GM23338 (cell line): ENCODE data around the gene PCDHA7. TPM values are rescaled to one million over a fixed set of nuclear protein-coding genes. Genes with fewer than 3 reads are reported as not detected.

Experiments
- ATAC-seq: fragments of 200-7000 bp; cut with Tn5 transposase; 3 replicates; pipeline ENCODE4 v1.9.1; 2020
- DNase-seq: peaks from one replicate; pipeline ENCODE4 v3.0.0-alpha.2; 2015; ENCODE audit warnings: low spot score
- H2AFZ ChIP-seq: fragments of 200-600 bp; sonication (generic); 2 replicates; pipeline ENCODE4 v1.8.0; 2016; ENCODE audit warnings: antibody characterized with exemption, mild to moderate bottlenecking, moderate library complexity
- H3F3A ChIP-seq: fragments of 200-600 bp; sonication (generic); replicated peaks from 2 replicates; pipeline ENCODE4 v1.8.0; 2017; ENCODE audit warnings: antibody characterized with exemption, mixed run types, low read depth
- H3K27ac ChIP-seq: fragments of 200-600 bp; sonication (generic); 2 replicates; pipeline ENCODE4 v1.6.1; 2016; ENCODE audit warnings: low read depth
- H3K27me3 ChIP-seq: fragments of 200-600 bp; sonication (generic); 2 replicates; pipeline ENCODE4 v1.8.0; 2016; ENCODE audit warnings: mild to moderate bottlenecking, mixed run types, moderate library complexity; ENCODE audit not compliant: insufficient read depth
- H3K36me3 ChIP-seq: fragments of 200-600 bp; sonication (generic); 2 replicates; pipeline ENCODE4 v1.8.0; 2016; ENCODE audit warnings: mild to moderate bottlenecking; ENCODE audit not compliant: insufficient read depth
- H3K4me1 ChIP-seq: fragments of 200-600 bp; sonication (generic); 2 replicates; pipeline ENCODE4 v1.8.0; 2016; ENCODE audit warnings: mild to moderate bottlenecking, moderate library complexity; ENCODE audit not compliant: insufficient read depth
- H3K4me2 ChIP-seq: fragments of 200-600 bp; sonication (generic); 2 replicates; pipeline ENCODE4 v1.7.1; 2017; ENCODE audit warnings: mixed run types
- H3K4me3 ChIP-seq: fragments of 200-600 bp; sonication (generic); 2 replicates; pipeline ENCODE4 v1.6.1; 2016; ENCODE audit warnings: mixed run types
- H3K79me2 ChIP-seq: fragments of 200-600 bp; sonication (generic); replicated peaks from 2 replicates; pipeline ENCODE4 v1.8.0; 2017; ENCODE audit warnings: mild to moderate bottlenecking; ENCODE audit not compliant: insufficient read depth
- H3K9me2 ChIP-seq: fragments of 200-600 bp; sonication (generic); 2 replicates; pipeline ENCODE4 v1.8.0; 2017; ENCODE audit not compliant: insufficient read depth
- H4K20me1 ChIP-seq: fragments of 200-600 bp; sonication (generic); replicated peaks from 2 replicates; pipeline ENCODE4 v1.8.0; 2017; ENCODE audit warnings: mild to moderate bottlenecking; ENCODE audit not compliant: insufficient read depth
- H3K27ac Mint-ChIP-seq: 2 replicates; pipeline ENCODE4 v1.8.0; 2020; ENCODE audit warnings: inconsistent platforms, mild to moderate bottlenecking, moderate library complexity, mixed read lengths
- H3K27me3 Mint-ChIP-seq: 3 replicates; pipeline ENCODE4 v1.8.0; 2022; ENCODE audit warnings: low read depth, mild to moderate bottlenecking, moderate library complexity, mixed read lengths, inconsistent platforms; ENCODE audit not compliant: insufficient read depth, poor library complexity
- H3K36me3 Mint-ChIP-seq: 3 replicates; pipeline ENCODE4 v1.8.0; 2021; ENCODE audit warnings: low read depth, mild to moderate bottlenecking, inconsistent platforms, moderate library complexity, mixed read lengths
- H3K4me1 Mint-ChIP-seq: 3 replicates; pipeline ENCODE4 v1.8.0; 2020; ENCODE audit warnings: mild to moderate bottlenecking, inconsistent platforms, mixed read lengths
- H3K4me3 Mint-ChIP-seq: 3 replicates; pipeline ENCODE4 v1.8.0; 2021; ENCODE audit warnings: moderate library complexity, mild to moderate bottlenecking, inconsistent platforms, mixed read lengths
- H3K9me3 Mint-ChIP-seq: 3 replicates; pipeline ENCODE4 v1.8.0; 2020; ENCODE audit warnings: moderate library complexity, mild to moderate bottlenecking, inconsistent platforms, mixed read lengths
- CREB1 ChIP-seq: fragments of 250-450 bp; sonication (Bioruptor Pico); IDR thresholded peaks from 2 replicates; pipeline ENCODE4 v1.5.0; 2020; ENCODE audit warnings: low read depth, mild to moderate bottlenecking, moderate library complexity
- CTCF ChIP-seq, 2 experiments: fragments of 200-600 bp in 1 of 2; sonication (generic) in 1 of 2; conservative IDR thresholded peaks; 2 replicates each; pipeline versions ENCODE4 v1.5.1 to v1.6.1; 2016 to 2017; ENCODE audit warnings: antibody characterized with exemption in 2 of 2, low read depth in 2 of 2, mild to moderate bottlenecking in 2 of 2, moderate library complexity in 1 of 2
- EZH2 ChIP-seq: fragments of 200-600 bp; sonication (generic); IDR thresholded peaks from one replicate; pipeline ENCODE4 v1.8.0; 2017; ENCODE audit warnings: antibody characterized with exemption, mild to moderate bottlenecking, low read depth; ENCODE audit not compliant: unreplicated experiment
- JUNB ChIP-seq: IDR thresholded peaks from one replicate; pipeline ENCODE4 v1.6.1; 2016; ENCODE audit warnings: antibody characterized with exemption; ENCODE audit not compliant: unreplicated experiment
- NANOG ChIP-seq: IDR thresholded peaks from 2 replicates; pipeline ENCODE4 v1.6.1; 2016; ENCODE audit warnings: antibody characterized with exemption, borderline replicate concordance
- REST ChIP-seq: IDR thresholded peaks from one replicate; pipeline ENCODE4 v1.6.1; 2018; ENCODE audit warnings: antibody characterized with exemption; ENCODE audit not compliant: unreplicated experiment
- ZNF114 ChIP-seq: fragments of 250-450 bp; sonication (Bioruptor Pico); IDR thresholded peaks from 2 replicates; pipeline ENCODE4 v1.5.0; 2020; ENCODE audit warnings: mild to moderate bottlenecking, moderate library complexity
- ZNF331 ChIP-seq: fragments of 250-450 bp; sonication (Bioruptor Pico); IDR thresholded peaks from 2 replicates; pipeline ENCODE4 v1.5.0; 2020; ENCODE audit warnings: low read depth, mild to moderate bottlenecking, moderate library complexity
- polyA plus RNA-seq: library from polyadenylated mRNA; unstranded; fragments of >200 nt; fragmentation: Nextera tagmentation; extraction: Ambion mirVana; gene quantifications from 2 replicates; pipeline ENCODE4 v1.2.1, GENCODE V29; 2016
- total RNA-seq: library from RNA; depleted of rRNA; stranded (reverse); fragments of >200 nt; shearing (Covaris generic); gene quantifications from 2 replicates; pipeline ENCODE4 v1.2.3, GENCODE V29; 2014

Gene PCDHA7
- total and polyA plus RNA-seq, 2 experiments from 2014 or later = 1.7 to 6.9 TPM

- Mint-ChIP-seq H3K36me3 (peaks cover 19% of the 10 kb centered on the region), H3K27ac (no peak overlapping the region), H3K4me1 (peaks cover 7% of the 10 kb centered on the region), H3K27me3 (no peaks in the 10 kb centered on the region), H3K4me3 (0 out of 3 replicates have a peak overlapping the region, but pooled peaks have one; percentile 17), H3K9me3 (peaks cover 9% of the 10 kb centered on the region)
- ATAC-seq = no peak
- no peaks in the 10 kb centered on the region for H3K9me2 ChIP-seq
- H3K4me2 ChIP-seq = no peak overlapping the region
- no peaks in the 10 kb centered on the region for H3K79me2 ChIP-seq
- no peak overlapping the region for H3K27ac ChIP-seq
- no peaks in the 10 kb centered on the region for H3K27me3 ChIP-seq
- no peaks in the 10 kb centered on the region for H3K36me3 ChIP-seq
- no peak overlapping the region for H3K4me3 ChIP-seq
- TF ChIP-seq ZNF114 (no peak), CREB1 (no peak), JUNB (no peak), NANOG (no peak), ZNF331 (CRISPR knock-in tag) (no peak), REST (no peak), EZH2 (no peak)
- no peaks in the 10 kb centered on the region for H3F3A ChIP-seq
- H4K20me1 ChIP-seq = no peaks in the 10 kb centered on the region
- no peak for DNase-seq
- H2AFZ ChIP-seq = no peak overlapping the region
- 0 out of 2 replicates have a peak, but pooled peaks cover 3% of the 10 kb centered on the region for H3K4me1 ChIP-seq
These were observed 25.2 kb upstream of the PCDHA7 start for GRCh38 chr5:140808889-140809291.

DNA sequence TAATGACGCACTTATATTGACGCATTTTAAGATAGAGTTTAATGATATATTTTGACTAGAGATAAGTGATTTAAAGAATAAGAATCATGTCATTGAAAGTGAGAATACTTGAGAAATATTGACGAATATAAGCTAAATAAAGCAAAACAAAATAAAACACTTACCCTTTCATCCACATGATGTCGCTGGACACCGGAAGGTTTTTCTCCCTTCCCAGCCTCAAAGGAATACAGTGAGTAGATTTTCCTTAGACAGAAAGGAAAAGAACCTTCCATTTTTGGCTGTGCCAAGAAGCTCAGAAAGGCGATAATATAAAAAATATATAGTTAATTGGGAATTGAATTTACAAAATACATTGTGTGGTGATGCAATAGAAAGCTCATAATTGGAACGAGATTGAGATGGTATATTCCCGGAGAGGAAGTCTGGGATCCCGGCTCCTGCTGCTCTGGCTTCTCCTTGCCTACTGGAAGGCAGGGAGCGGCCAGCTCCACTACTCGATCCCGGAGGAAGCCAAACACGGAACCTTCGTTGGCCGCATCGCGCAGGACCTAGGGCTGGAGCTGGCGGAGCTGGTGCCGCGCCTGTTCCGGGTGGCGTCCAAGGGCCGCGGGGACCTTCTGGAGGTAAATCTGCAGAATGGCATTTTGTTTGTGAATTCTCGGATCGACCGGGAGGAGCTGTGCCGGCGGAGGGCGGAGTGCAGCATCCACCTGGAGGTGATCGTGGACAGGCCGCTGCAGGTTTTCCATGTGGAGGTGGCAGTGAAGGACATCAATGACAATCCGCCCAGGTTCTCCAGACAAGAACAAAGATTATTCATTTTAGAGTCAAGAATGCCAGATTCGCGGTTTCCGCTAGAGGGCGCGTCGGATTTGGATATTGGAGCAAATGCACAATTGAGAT is 12.4 kb upstream of the PCDHA7 start, which contains the start of gene PCDHA5:
Gene PCDHA5, plus strand, starts transcription at position 239 of the 906 bp plus-strand sequence.
- H3K4me2 ChIP-seq = no peak within 1 kb of the TSS
- no peaks in the 10 kb centered on the region for H3K4me1 ChIP-seq
- no peak for TF ChIP-seq ZNF114
- peak; percentile 50 to 57 for TF ChIP-seq CTCF (conservative IDR thresholded peaks at IDR 0.05; ENCODE audit: low read depth in 2 of 2)
- Mint-ChIP-seq H3K4me3 (peak within 1 kb of the TSS; percentile 63; the same call in 2 of the 3 replicates), H3K36me3 (peaks cover 11% of the 10 kb centered on the region), H3K9me3 (peaks cover 3% of the 10 kb centered on the region; the same call in 1 of the 3 replicates), H3K27ac (no peak within 1 kb of the TSS), H3K4me1 (no peaks in the 10 kb centered on the region; the same call in 2 of the 3 replicates), H3K27me3 (no peaks in the 10 kb centered on the region)
- H3K4me3 ChIP-seq = no peak within 1 kb of the TSS
- no peaks in the 10 kb centered on the region for H4K20me1 ChIP-seq
- H2AFZ ChIP-seq = no peak within 1 kb of the TSS
- ATAC-seq (no peak), DNase-seq (peak; percentile 43)
- H3K36me3 ChIP-seq = no peaks in the 10 kb centered on the region
- H3K27me3 ChIP-seq = no peaks in the 10 kb centered on the region
- no peak within 1 kb of the TSS for H3K27ac ChIP-seq
- H3F3A ChIP-seq = no peaks in the 10 kb centered on the region
- H3K79me2 ChIP-seq = no peaks in the 10 kb centered on the region
- H3K9me2 ChIP-seq = no peaks in the 10 kb centered on the region
